Adipocyte (in vitro differentiated cells): ENCODE data around the gene KCNMA1.
A peak's percentile ranks its signal among the peaks of the same experiment; 100 is the strongest.

ENCODE experiments used
- DNase-seq: peaks from one replicate; pipeline ENCODE4 v3.0.0-alpha.2; 2015; ENCODE audit warnings: low read depth
- H3K27me3 ChIP-seq: replicated peaks from 2 replicates; pipeline ENCODE4 v1.7.0; 2013; ENCODE audit warnings: mild to moderate bottlenecking, low read length, moderate library complexity; ENCODE audit not compliant: control insufficient read depth, insufficient read depth
- H3K36me3 ChIP-seq: 2 replicates; pipeline ENCODE4 v1.7.0; 2013; ENCODE audit warnings: low read length, mild to moderate bottlenecking, moderate library complexity; ENCODE audit not compliant: control insufficient read depth, insufficient read depth, severe bottlenecking
- H3K4me1 ChIP-seq: 2 replicates; pipeline ENCODE4 v1.7.0; 2013; ENCODE audit warnings: mild to moderate bottlenecking, low read length, moderate library complexity; ENCODE audit not compliant: control insufficient read depth, insufficient read depth
- H3K4me3 ChIP-seq: 2 replicates; pipeline ENCODE4 v1.7.0; 2013; ENCODE audit warnings: mild to moderate bottlenecking, low read length, moderate library complexity
- H3K9ac ChIP-seq: 2 replicates; pipeline ENCODE4 v1.7.0; 2013; ENCODE audit warnings: mild to moderate bottlenecking, low read length, moderate library complexity
- H3K9me3 ChIP-seq: 2 replicates; pipeline ENCODE4 v1.7.0; 2013; ENCODE audit warnings: mild to moderate bottlenecking, low read length, moderate library complexity; ENCODE audit not compliant: control insufficient read depth

The KCNMA1 gene

DNA sequence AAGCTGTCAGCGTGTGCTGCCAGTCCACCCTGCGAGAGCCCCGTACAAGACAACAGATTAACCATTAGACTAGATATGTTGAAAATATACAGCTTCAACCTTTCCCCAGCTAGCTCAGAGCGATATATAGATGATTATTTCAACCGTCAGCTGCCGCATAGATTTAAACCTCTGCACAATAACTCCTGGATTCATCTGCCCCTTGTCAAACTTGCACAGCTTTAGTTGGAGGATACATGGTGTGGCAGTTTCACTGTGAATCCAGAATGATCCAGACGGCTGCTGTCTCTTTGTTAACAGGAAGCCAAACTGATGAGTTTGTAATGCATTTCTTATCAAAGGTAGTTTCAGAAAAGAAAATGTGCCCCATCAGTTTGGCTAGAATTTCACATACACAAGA, 659.7 kb downstream of the KCNMA1 start:
- no peaks in the 10 kb centered on the region for H3K9me3 ChIP-seq
- no peak overlapping the region for H3K4me3 ChIP-seq
- H3K36me3 ChIP-seq: no peaks in the 10 kb centered on the region

DNA sequence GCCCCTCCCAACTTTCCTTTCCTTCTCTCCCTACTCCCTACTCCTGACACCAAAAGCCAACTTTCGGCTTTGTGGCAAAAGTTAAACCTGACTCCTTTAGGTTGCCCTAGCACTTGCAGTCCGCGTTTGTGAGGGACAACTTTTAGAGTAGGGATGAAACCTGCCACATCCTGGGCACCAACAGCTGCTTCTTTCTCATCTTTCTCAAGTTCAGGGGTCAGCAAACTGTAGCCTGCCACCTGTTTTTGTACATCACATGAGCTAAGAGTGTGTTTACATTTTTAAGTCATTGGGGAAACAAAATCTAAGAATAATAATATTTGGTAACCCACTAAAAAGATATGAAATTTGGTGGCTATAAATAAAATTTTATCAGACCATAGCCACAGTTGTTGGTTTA, 660.6 kb downstream of the KCNMA1 start:
- no peak for DNase-seq
- no peak overlapping the region for H3K9ac ChIP-seq
- no peaks in the 10 kb centered on the region for H3K27me3 ChIP-seq
- H3K4me3 ChIP-seq: no peak overlapping the region
- H3K4me1 ChIP-seq: peaks cover 15% of the 10 kb centered on the region
- H3K9me3 ChIP-seq: no peaks in the 10 kb centered on the region
- no peaks in the 10 kb centered on the region for H3K36me3 ChIP-seq

More for the DNA sequence above, 659.7 kb downstream of the KCNMA1 start:
- H3K4me1 ChIP-seq: peaks cover 15% of the 10 kb centered on the region
- H3K9ac ChIP-seq: no peak overlapping the region
- DNase-seq: no peak
- H3K27me3 ChIP-seq: no peaks in the 10 kb centered on the region

DNA sequence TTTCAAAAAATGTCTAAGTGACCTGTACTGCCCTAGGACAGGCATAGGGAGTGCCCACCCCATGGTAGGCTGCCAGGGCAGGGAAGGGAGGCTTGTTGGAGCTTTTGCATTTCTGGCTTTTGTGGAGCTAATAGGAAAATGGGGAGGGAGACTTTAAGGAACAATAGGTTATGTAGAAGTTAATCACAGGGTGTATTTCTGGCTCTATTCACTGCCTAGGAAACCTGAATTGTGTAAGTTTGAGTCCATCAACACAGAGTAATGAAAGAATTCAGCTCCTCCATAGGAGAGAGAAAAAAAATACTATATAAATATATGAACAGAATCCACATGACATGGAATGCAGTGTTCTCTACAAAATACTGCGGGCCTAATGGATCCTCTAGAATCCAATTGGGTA, 661.5 kb downstream of the KCNMA1 start:
- H3K36me3 ChIP-seq: no peaks in the 10 kb centered on the region
- no peak for DNase-seq
- no peak overlapping the region for H3K9ac ChIP-seq
- no peaks in the 10 kb centered on the region for H3K9me3 ChIP-seq
- peaks cover 15% of the 10 kb centered on the region for H3K4me1 ChIP-seq
- no peak overlapping the region for H3K4me3 ChIP-seq
- H3K27me3 ChIP-seq: no peaks in the 10 kb centered on the region

DNA sequence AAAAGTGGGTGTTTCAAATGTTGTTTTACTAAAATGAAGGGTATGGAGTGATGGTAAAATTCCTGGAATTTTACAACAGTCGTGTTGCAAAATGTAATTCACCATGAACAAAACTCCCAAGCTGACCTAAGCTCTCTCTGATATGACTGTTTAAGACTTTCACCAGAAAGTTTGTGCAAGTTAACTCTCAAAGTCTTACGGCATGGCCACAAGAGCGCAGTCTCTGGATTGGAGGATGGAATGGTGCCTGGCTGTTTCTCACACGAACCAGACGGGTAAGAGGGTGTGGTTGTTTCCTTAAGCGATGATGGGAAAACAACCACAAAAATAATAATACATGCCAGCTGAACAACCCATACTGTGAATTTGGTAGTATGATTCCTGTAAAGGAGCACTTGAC, 662.5 kb downstream of the KCNMA1 start:
- H3K4me3 ChIP-seq: no peak overlapping the region
- no peaks in the 10 kb centered on the region for H3K9me3 ChIP-seq
- H3K36me3 ChIP-seq: no peaks in the 10 kb centered on the region
- H3K9ac ChIP-seq: no peak overlapping the region
- H3K4me1 ChIP-seq: peaks cover 15% of the 10 kb centered on the region
- DNase-seq: no peak
- no peaks in the 10 kb centered on the region for H3K27me3 ChIP-seq

DNA sequence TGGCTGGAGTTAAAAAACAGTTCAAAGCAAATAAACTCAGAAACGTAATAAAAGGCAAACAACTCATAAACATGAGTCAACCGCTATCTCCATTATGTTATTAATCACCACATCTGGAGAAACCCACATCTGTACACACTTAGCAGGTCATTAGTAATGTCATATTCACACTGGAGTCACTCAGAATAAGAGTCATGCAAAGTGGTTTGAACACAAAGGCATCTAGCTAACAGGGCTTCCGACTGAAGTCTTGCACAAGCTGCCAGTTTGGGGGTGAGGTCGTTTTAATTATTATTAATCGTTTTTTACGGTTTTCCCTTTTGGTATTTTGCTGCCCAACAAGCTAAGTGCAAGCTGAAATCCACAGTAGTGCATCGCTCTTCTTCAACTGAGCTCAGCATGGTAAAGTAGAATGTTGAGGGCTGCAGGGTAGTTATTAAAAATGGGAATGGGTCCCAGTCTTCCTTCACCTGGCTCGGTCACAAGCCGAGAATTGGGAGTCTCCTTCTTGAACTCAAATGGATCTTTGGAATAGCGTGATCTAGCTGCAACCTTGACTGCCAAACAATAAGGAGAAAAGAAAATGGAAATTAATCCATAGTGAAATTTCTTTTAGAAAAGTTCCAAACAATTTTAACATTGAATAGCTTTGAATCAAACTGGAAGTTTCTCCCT, 663.5 kb downstream of the KCNMA1 start:
- peaks cover 15% of the 10 kb centered on the region for H3K4me1 ChIP-seq
- peak; percentile 56 for DNase-seq
- H3K27me3 ChIP-seq: no peaks in the 10 kb centered on the region
- no peak overlapping the region for H3K9ac ChIP-seq
- no peaks in the 10 kb centered on the region for H3K36me3 ChIP-seq
- no peak overlapping the region for H3K4me3 ChIP-seq
- no peaks in the 10 kb centered on the region for H3K9me3 ChIP-seq

DNA sequence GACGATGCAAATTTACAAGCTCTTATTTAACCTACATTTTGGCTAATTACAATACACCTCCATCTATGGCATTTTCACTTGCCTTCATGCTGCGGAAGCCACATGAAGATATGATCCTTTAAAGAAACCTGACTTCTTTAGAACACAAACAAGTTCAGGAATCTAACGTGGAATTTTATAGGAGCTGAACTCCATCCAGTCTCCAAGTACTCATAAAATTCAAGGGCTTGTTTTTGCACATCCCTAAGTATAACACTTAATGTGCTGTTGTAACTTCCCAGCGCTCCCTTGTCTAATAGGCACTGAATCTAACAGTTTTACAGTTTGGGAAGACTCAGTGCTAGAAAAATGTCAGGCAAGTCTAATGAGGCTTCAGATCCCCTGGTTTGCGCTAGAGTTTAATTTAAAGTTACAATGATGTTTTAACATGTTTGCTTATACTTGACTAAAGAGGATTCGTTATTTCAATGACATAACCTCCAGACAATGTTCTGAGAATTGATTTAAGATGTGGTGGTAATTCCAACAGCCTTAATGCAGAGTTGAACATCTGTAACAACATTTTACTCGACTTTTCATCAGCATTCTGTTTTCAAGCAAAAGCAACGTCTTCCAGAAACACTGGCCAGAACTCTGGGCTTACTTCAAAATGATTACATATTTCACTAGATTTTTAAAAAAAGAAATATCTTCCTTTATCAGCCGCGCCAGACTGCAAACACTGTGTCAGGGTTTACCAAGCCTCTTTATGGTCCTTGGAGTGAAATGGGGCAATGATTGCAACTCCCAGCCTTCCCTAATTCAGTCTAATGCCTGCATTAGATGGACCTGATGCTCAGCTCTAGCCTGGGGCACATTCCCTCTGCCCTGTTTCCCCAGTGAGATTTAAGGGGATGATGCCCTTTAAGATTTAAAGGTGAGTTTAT, 664.3 kb downstream of the KCNMA1 start:
- peaks cover 15% of the 10 kb centered on the region for H3K4me1 ChIP-seq
- peak overlapping the region; percentile 16 for H3K9ac ChIP-seq
- no peaks in the 10 kb centered on the region for H3K9me3 ChIP-seq
- no peaks in the 10 kb centered on the region for H3K27me3 ChIP-seq
- peak overlapping the region; percentile 34 for H3K4me3 ChIP-seq
- peak; percentile 62 for DNase-seq
- H3K36me3 ChIP-seq: no peaks in the 10 kb centered on the region

DNA sequence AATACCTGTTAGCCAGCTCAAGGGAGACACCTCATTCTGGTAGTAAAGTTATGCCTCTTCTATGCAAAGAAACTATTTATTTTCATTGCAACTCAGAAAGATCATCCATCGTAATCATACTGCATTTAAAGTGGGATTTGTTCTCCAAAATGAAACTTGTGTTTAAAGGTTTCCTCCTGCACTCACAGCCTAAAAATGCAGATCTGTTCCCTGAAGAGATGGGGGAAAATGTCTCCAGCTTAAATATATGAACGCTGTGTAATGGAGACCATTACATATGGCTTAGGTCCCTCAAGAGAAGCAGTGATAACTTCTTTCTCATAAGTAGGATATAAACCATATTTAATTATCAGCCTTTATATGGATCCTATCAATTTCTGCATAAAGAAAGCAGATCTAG, 665.1 kb downstream of the KCNMA1 start:
- Histone ChIP-seq H3K9me3 (no peaks in the 10 kb centered on the region), H3K4me3 (no peak overlapping the region), H3K36me3 (no peaks in the 10 kb centered on the region), H3K9ac (no peak overlapping the region), H3K4me1 (peaks cover 15% of the 10 kb centered on the region), H3K27me3 (no peaks in the 10 kb centered on the region)
- no peak for DNase-seq

DNA sequence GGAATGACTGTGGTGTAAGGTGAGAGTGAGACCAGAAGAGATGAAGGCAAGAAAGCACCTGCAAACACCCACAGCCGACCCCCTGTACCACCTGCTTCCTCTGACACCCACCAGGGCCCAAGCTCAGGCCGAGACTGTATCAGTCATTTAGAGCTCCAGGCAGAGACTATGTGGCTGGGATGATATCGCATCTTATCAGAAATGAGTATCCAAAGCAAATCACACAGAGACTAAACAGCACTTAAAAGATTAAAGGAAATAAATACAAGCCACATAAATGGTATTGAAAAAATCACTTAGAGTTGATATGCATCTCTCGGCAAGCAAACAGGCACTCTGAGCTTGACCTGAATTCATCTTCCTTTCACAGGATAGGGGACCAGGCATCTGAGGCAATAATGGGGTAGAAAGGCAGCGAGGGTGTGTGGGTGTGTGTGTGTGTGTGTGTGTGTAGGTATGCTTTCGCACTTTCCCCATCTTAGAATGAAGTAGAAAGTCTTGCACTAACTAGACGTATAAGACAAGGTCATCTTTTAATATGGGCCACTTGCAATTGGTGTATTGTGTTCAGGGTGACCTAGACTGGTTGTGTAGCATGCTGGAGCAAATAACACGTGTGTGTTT, 665.9 kb downstream of the KCNMA1 start:
- no peak overlapping the region for H3K4me3 ChIP-seq
- H3K9me3 ChIP-seq: no peaks in the 10 kb centered on the region
- H3K27me3 ChIP-seq: no peaks in the 10 kb centered on the region
- H3K4me1 ChIP-seq: peaks cover 15% of the 10 kb centered on the region
- no peaks in the 10 kb centered on the region for H3K36me3 ChIP-seq
- DNase-seq: no peak
- no peak overlapping the region for H3K9ac ChIP-seq

DNA sequence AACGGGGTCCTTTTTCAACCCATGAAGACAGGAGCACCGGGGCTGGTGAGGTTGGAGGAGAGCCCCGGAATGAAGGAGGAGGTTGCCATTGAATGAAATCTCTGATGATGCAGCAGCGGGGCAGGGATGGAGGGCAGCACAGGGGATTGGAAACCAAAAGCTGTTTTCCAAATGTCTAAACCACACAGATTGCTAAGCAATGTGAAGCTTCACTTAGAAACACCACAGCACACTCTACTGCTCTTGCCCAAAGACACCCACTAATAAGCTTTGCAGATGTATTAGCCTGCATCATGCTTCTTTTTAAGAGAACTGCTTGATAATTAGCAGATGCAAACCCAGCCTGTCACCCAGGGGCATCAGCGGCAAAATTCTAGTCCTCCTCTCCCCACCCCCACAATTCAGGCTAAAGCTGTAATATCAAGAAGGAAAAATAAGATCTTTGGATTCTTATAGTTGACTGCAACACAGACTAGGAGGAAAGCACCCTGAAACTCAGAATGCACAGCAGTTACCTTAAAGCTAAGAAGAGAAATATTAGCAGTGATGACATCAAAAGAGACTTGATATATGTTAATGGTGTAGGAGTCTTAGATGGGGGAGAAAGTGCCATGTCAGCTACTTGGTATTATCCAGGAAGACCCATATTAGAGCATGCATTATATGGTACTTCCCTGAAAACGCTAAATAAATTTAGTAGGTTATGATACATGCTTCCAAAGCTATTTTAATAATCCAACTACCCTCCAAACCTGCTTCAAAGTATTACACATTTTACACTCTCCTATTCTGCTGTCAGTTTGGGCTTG, 666.7 kb downstream of the KCNMA1 start:
- Histone ChIP-seq H3K9ac (no peak overlapping the region), H3K4me3 (no peak overlapping the region), H3K36me3 (no peaks in the 10 kb centered on the region), H3K9me3 (no peaks in the 10 kb centered on the region), H3K4me1 (peaks cover 15% of the 10 kb centered on the region), H3K27me3 (no peaks in the 10 kb centered on the region)
- DNase-seq: no peak

DNA sequence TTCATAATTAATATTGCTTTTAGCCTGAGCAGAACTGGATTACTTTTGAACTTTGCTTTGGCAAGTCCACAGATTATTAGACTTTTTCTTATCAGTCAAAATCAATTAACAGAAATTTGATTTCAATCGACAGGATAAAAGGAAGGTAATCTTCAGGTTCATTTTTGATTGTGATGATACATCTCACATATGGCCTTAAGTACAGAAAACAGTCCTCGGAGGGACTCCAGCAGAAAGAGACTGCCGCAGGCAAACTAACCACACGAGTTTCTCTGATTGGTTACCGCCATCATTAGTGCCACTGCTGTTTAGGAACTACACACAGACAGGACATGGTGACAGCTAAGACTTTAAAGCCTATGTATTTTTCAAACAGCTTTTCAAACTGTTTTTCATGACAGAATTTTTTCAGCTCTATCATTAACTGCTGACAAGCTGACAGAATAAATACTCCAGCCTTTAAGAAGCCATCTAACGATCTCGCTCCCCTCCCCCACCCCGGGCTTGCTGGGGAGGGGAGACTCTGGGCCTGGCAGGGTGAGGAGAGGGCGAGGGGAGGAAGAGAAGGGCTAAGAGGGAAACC, 668.2 kb downstream of the KCNMA1 start:
- DNase-seq: no peak
- Histone ChIP-seq H3K4me3 (no peak overlapping the region), H3K4me1 (peaks cover 15% of the 10 kb centered on the region)

More for the DNA sequence above, 668.2 kb downstream of the KCNMA1 start:
- no peak overlapping the region for H3K9ac ChIP-seq
- H3K9me3 ChIP-seq: no peaks in the 10 kb centered on the region
- H3K27me3 ChIP-seq: no peaks in the 10 kb centered on the region
- no peaks in the 10 kb centered on the region for H3K36me3 ChIP-seq
